KMS-11 (cell line): Measurements from ENCODE around the gene ADAMTS14.

ENCODE experiments used
- H2AFZ ChIP-seq: fragments of 200-600 bp; sonication (generic); 2 replicates; pipeline ENCODE4 v1.6.1; 2016; ENCODE audit warnings: antibody characterized with exemption, mixed run types, low read depth
- H3K27ac ChIP-seq: fragments of 200-600 bp; sonication (generic); 2 replicates; pipeline ENCODE4 v1.6.1; 2016; ENCODE audit warnings: mild to moderate bottlenecking, mixed run types
- H3K27me3 ChIP-seq: fragments of 200-600 bp; sonication (generic); 2 replicates; pipeline ENCODE4 v1.6.1; 2017; ENCODE audit warnings: mild to moderate bottlenecking, low read depth, mixed run types, moderate library complexity; ENCODE audit not compliant: insufficient read depth
- H3K36me3 ChIP-seq: fragments of 200-600 bp; sonication (generic); 2 replicates; pipeline ENCODE4 v1.6.1; 2017; ENCODE audit warnings: mild to moderate bottlenecking, mixed run types; ENCODE audit not compliant: insufficient read depth
- H3K4me1 ChIP-seq: fragments of 200-600 bp; sonication (generic); 2 replicates; pipeline ENCODE4 v1.6.1; 2016; ENCODE audit warnings: mild to moderate bottlenecking, low read depth, mixed run types; ENCODE audit not compliant: poor library complexity, severe bottlenecking
- H3K4me2 ChIP-seq: fragments of 200-600 bp; sonication (generic); 2 replicates; pipeline ENCODE4 v1.7.0; 2016; ENCODE audit warnings: mild to moderate bottlenecking, mixed run types
- H3K4me3 ChIP-seq: fragments of 200-600 bp; sonication (generic); IDR thresholded peaks from 2 replicates; pipeline ENCODE4 v1.6.1; 2017; ENCODE audit warnings: low read depth, low read length, mixed read lengths; ENCODE audit not compliant: insufficient read depth
- H3K79me2 ChIP-seq: fragments of 200-600 bp; sonication (generic); 2 replicates; pipeline ENCODE4 v1.6.1; 2016; ENCODE audit warnings: low read depth, mixed run types; ENCODE audit not compliant: insufficient read depth
- H3K9ac ChIP-seq: fragments of 200-600 bp; sonication (generic); 2 replicates; pipeline ENCODE4 v1.6.1; 2016; ENCODE audit warnings: mild to moderate bottlenecking, mixed run types
- H4K20me1 ChIP-seq: fragments of 200-600 bp; sonication (generic); 2 replicates; pipeline ENCODE4 v1.6.1; 2016; ENCODE audit warnings: mild to moderate bottlenecking, mixed run types; ENCODE audit not compliant: insufficient read depth
- CTCF ChIP-seq: fragments of 200-600 bp; sonication (generic); conservative IDR thresholded peaks from 2 replicates; pipeline ENCODE4 v1.6.1; 2017; ENCODE audit warnings: low read depth, mild to moderate bottlenecking, antibody characterized with exemption, low read length, moderate library complexity, mixed read lengths

The ADAMTS14 gene

GRCh38 chr10:70650718-70651117 lies 21.6 kb upstream of the ADAMTS14 start:
- H3K4me2 ChIP-seq = no peak overlapping the region

GRCh38 chr10:70651661-70652060 lies 20.6 kb upstream of the ADAMTS14 start:
- Histone ChIP-seq H3K4me1 (no peaks in the 10 kb centered on the region), H3K27me3 (no peaks in the 10 kb centered on the region), H3K4me3 (no peak overlapping the region), H3K4me2 (no peak overlapping the region), H2AFZ (no peak overlapping the region), H3K36me3 (no peaks in the 10 kb centered on the region), H3K27ac (no peak overlapping the region), H3K79me2 (no peaks in the 10 kb centered on the region), H4K20me1 (no peaks in the 10 kb centered on the region), H3K9ac (no peak overlapping the region)
- no peak for TF ChIP-seq CTCF

More at GRCh38 chr10:70650718-70651117, 21.6 kb upstream of the ADAMTS14 start:
- no peak for TF ChIP-seq CTCF
- Histone ChIP-seq H3K79me2 (no peaks in the 10 kb centered on the region), H3K27ac (no peak overlapping the region), H3K36me3 (no peaks in the 10 kb centered on the region), H3K4me1 (no peaks in the 10 kb centered on the region), H3K4me3 (no peak overlapping the region), H2AFZ (no peak overlapping the region), H4K20me1 (no peaks in the 10 kb centered on the region), H3K9ac (no peak overlapping the region), H3K27me3 (no peaks in the 10 kb centered on the region)

- H4K20me1 ChIP-seq = no peaks in the 10 kb centered on the region
- no peak overlapping the region for H3K4me3 ChIP-seq
- no peak overlapping the region for H3K4me2 ChIP-seq
- TF ChIP-seq CTCF = no peak
- H2AFZ ChIP-seq = no peak overlapping the region
- H3K27ac ChIP-seq = no peak overlapping the region
- no peaks in the 10 kb centered on the region for H3K36me3 ChIP-seq
- H3K4me1 ChIP-seq = no peaks in the 10 kb centered on the region
- no peaks in the 10 kb centered on the region for H3K79me2 ChIP-seq
- H3K27me3 ChIP-seq = no peaks in the 10 kb centered on the region
- no peak overlapping the region for H3K9ac ChIP-seq
These were observed 19.3 kb upstream of the ADAMTS14 start for GRCh38 chr10:70652761-70653657.

- Histone ChIP-seq H3K9ac (no peak overlapping the region), H4K20me1 (no peaks in the 10 kb centered on the region), H3K4me3 (no peak overlapping the region), H3K27me3 (no peaks in the 10 kb centered on the region), H3K4me2 (no peak overlapping the region), H3K36me3 (no peaks in the 10 kb centered on the region), H2AFZ (no peak overlapping the region), H3K4me1 (no peaks in the 10 kb centered on the region), H3K27ac (no peak overlapping the region), H3K79me2 (no peaks in the 10 kb centered on the region)
- no peak for TF ChIP-seq CTCF
These were observed 17.0 kb upstream of the ADAMTS14 start for GRCh38 chr10:70655316-70655715.
